KMS-11 (cell line): Measurements from ENCODE around the gene IL19.

Experiments used
- H2AFZ ChIP-seq: fragments of 200-600 bp; sonication (generic); 2 replicates; pipeline ENCODE4 v1.6.1; 2016; ENCODE audit warnings: antibody characterized with exemption, mixed run types, low read depth
- H3K27ac ChIP-seq: fragments of 200-600 bp; sonication (generic); 2 replicates; pipeline ENCODE4 v1.6.1; 2016; ENCODE audit warnings: mild to moderate bottlenecking, mixed run types
- H3K27me3 ChIP-seq: fragments of 200-600 bp; sonication (generic); 2 replicates; pipeline ENCODE4 v1.6.1; 2017; ENCODE audit warnings: mild to moderate bottlenecking, low read depth, mixed run types, moderate library complexity; ENCODE audit not compliant: insufficient read depth
- H3K36me3 ChIP-seq: fragments of 200-600 bp; sonication (generic); 2 replicates; pipeline ENCODE4 v1.6.1; 2017; ENCODE audit warnings: mild to moderate bottlenecking, mixed run types; ENCODE audit not compliant: insufficient read depth
- H3K4me1 ChIP-seq: fragments of 200-600 bp; sonication (generic); 2 replicates; pipeline ENCODE4 v1.6.1; 2016; ENCODE audit warnings: mild to moderate bottlenecking, low read depth, mixed run types; ENCODE audit not compliant: poor library complexity, severe bottlenecking
- H3K4me2 ChIP-seq: fragments of 200-600 bp; sonication (generic); 2 replicates; pipeline ENCODE4 v1.7.0; 2016; ENCODE audit warnings: mild to moderate bottlenecking, mixed run types
- H3K4me3 ChIP-seq: fragments of 200-600 bp; sonication (generic); IDR thresholded peaks from 2 replicates; pipeline ENCODE4 v1.6.1; 2017; ENCODE audit warnings: low read depth, low read length, mixed read lengths; ENCODE audit not compliant: insufficient read depth
- H3K79me2 ChIP-seq: fragments of 200-600 bp; sonication (generic); 2 replicates; pipeline ENCODE4 v1.6.1; 2016; ENCODE audit warnings: low read depth, mixed run types; ENCODE audit not compliant: insufficient read depth
- H3K9ac ChIP-seq: fragments of 200-600 bp; sonication (generic); 2 replicates; pipeline ENCODE4 v1.6.1; 2016; ENCODE audit warnings: mild to moderate bottlenecking, mixed run types
- H4K20me1 ChIP-seq: fragments of 200-600 bp; sonication (generic); 2 replicates; pipeline ENCODE4 v1.6.1; 2016; ENCODE audit warnings: mild to moderate bottlenecking, mixed run types; ENCODE audit not compliant: insufficient read depth
- TF ChIP-seq, protein P1 (sequence below): fragments of 200-600 bp; sonication (generic); conservative IDR thresholded peaks from 2 replicates; pipeline ENCODE4 v1.6.1; 2017; ENCODE audit warnings: low read depth, mild to moderate bottlenecking, antibody characterized with exemption, low read length, moderate library complexity, mixed read lengths

IL19 gene

DNA sequence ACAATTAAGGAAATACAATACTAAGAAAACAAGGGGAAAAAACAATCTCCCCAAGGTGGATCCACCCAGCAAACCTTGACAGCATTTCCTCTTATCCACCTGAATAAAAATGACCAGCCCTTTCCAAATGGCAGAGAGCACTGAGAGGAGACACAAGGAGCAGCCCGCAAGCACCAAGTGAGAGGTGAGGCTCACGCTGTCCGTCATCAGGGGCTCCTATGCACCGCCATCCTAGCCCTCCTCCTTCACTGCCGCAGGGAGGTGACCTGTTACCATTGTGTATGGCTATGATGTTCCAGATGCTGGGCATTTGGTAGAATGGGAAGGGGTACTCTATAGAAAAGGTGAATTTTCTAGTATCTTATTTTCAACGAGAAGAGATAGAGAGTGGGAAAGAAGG, 63.6 kb downstream of the IL19 start:
- Histone ChIP-seq H3K4me2 (no peak overlapping the region), H4K20me1 (no peaks in the 10 kb centered on the region), H3K36me3 (no peaks in the 10 kb centered on the region), H3K27ac (no peak overlapping the region), H3K79me2 (no peaks in the 10 kb centered on the region), H2AFZ (no peak overlapping the region), H3K27me3 (no peaks in the 10 kb centered on the region), H3K9ac (no peak overlapping the region), H3K4me3 (no peak overlapping the region), H3K4me1 (peaks cover 25% of the 10 kb centered on the region)
- TF ChIP-seq, protein P1, sequence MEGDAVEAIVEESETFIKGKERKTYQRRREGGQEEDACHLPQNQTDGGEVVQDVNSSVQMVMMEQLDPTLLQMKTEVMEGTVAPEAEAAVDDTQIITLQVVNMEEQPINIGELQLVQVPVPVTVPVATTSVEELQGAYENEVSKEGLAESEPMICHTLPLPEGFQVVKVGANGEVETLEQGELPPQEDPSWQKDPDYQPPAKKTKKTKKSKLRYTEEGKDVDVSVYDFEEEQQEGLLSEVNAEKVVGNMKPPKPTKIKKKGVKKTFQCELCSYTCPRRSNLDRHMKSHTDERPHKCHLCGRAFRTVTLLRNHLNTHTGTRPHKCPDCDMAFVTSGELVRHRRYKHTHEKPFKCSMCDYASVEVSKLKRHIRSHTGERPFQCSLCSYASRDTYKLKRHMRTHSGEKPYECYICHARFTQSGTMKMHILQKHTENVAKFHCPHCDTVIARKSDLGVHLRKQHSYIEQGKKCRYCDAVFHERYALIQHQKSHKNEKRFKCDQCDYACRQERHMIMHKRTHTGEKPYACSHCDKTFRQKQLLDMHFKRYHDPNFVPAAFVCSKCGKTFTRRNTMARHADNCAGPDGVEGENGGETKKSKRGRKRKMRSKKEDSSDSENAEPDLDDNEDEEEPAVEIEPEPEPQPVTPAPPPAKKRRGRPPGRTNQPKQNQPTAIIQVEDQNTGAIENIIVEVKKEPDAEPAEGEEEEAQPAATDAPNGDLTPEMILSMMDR, result no peak

GRCh38 chr1:206834711-206835110, 64.1 kb downstream of the IL19 start:
- Histone ChIP-seq H3K79me2 (no peaks in the 10 kb centered on the region), H3K36me3 (no peaks in the 10 kb centered on the region), H3K4me2 (no peak overlapping the region), H3K27ac (no peak overlapping the region), H2AFZ (no peak overlapping the region), H3K9ac (no peak overlapping the region), H3K4me3 (no peak overlapping the region), H3K27me3 (no peaks in the 10 kb centered on the region), H3K4me1 (peaks cover 21% of the 10 kb centered on the region), H4K20me1 (no peaks in the 10 kb centered on the region)
- TF ChIP-seq, protein P1, result no peak

- H3K27me3 ChIP-seq, result no peaks in the 10 kb centered on the region
- H2AFZ ChIP-seq, result no peak overlapping the region
- peaks cover 17% of the 10 kb centered on the region for H3K4me1 ChIP-seq
- TF ChIP-seq, protein P1, result no peak
- H3K27ac ChIP-seq, result no peak overlapping the region
- H4K20me1 ChIP-seq, result no peaks in the 10 kb centered on the region
- no peaks in the 10 kb centered on the region for H3K79me2 ChIP-seq
- no peak overlapping the region for H3K4me2 ChIP-seq
- no peaks in the 10 kb centered on the region for H3K36me3 ChIP-seq
- no peak overlapping the region for H3K9ac ChIP-seq
- no peak overlapping the region for H3K4me3 ChIP-seq
Observed at GRCh38 chr1:206835186-206835585, 64.6 kb downstream of the IL19 start.

- Histone ChIP-seq H3K27ac (no peak overlapping the region), H3K9ac (no peak overlapping the region), H3K4me3 (no peak overlapping the region), H3K27me3 (no peaks in the 10 kb centered on the region), H3K4me2 (no peak overlapping the region), H3K4me1 (peaks cover 17% of the 10 kb centered on the region), H2AFZ (no peak overlapping the region), H3K79me2 (no peaks in the 10 kb centered on the region), H4K20me1 (no peaks in the 10 kb centered on the region), H3K36me3 (no peaks in the 10 kb centered on the region)
- TF ChIP-seq, protein P1, result no peak
Observed at GRCh38 chr1:206836111-206836510, 65.5 kb downstream of the IL19 start.
